HEK293 (cell line): ENCODE measurements around the gene PCYOX1L.

ENCODE experiments used
- CTCF ChIA-PET: fragments of 350-600 bp; formaldehyde crosslinking; extraction: SDS; loops from one replicate; lab custom pipeline; 2021; ENCODE audit warnings: antibody characterized with exemption; lab: Yijun Ruan, JAX
- POLR2A ChIA-PET: fragments of 300-600 bp; formaldehyde crosslinking; extraction: SDS; loops from one replicate; lab custom pipeline; 2020; ENCODE audit warnings: antibody characterized with exemption, inconsistent platforms; lab: Yijun Ruan, JAX
- H3K27ac ChIP-seq: fragments of 200-500 bp; sonication (Bioruptor generic); 2 replicates; pipeline ENCODE4 v1.5.1; 2014; ENCODE audit warnings: low read depth, low read length, control low read depth, inconsistent platforms; ENCODE audit errors: extremely low read depth
- H3K36me3 ChIP-seq, 2 experiments: fragments of 200-500 bp in 1 of 2; sonication (Bioruptor generic) in 1 of 2; 1 replicate in 1 of 2; 2 replicates in 1 of 2; pipeline ENCODE4 v1.5.1; 2014 to 2017; ENCODE audit warnings: inconsistent platforms in 2 of 2, low read length in 2 of 2; ENCODE audit not compliant: control insufficient read depth in 2 of 2, insufficient read depth in 1 of 2
- H3K4me1 ChIP-seq: fragments of 200-500 bp; sonication (Bioruptor generic); 2 replicates; pipeline ENCODE4 v1.5.1; 2014; ENCODE audit warnings: mild to moderate bottlenecking, low read length, inconsistent platforms; ENCODE audit not compliant: control insufficient read depth, insufficient read depth
- H3K4me3 ChIP-seq: 2 replicates; pipeline ENCODE4 v1.5.1; 2011; ENCODE audit warnings: low read depth, mild to moderate bottlenecking, control low read depth, low read length, moderate library complexity
- H3K9me3 ChIP-seq: fragments of 200-500 bp; sonication (Bioruptor generic); 2 replicates; pipeline ENCODE4 v1.5.1; 2014; ENCODE audit warnings: low read depth, low read length, inconsistent platforms; ENCODE audit not compliant: control insufficient read depth, insufficient read depth
- KLF1 ChIP-seq: fragments of 450-650 bp; formaldehyde crosslinking; IDR thresholded peaks from 2 replicates; pipeline ENCODE4 v1.5.1; 2016; ENCODE audit warnings: missing biosample characterization, missing genetic modification characterization
- SALL2 ChIP-seq: fragments of 450-650 bp; formaldehyde crosslinking; IDR thresholded peaks from 2 replicates; pipeline ENCODE4 v1.5.0; 2017; ENCODE audit warnings: missing biosample characterization, mild to moderate bottlenecking, missing genetic modification characterization, borderline replicate concordance
- ZBTB20 ChIP-seq: fragments of 450-650 bp; formaldehyde crosslinking; IDR thresholded peaks from 2 replicates; pipeline ENCODE4 v1.5.1; 2016; ENCODE audit warnings: missing biosample characterization, missing genetic modification characterization
- ZNF132 ChIP-seq: fragments of 450-650 bp; formaldehyde crosslinking; IDR thresholded peaks from 2 replicates; pipeline ENCODE4 v1.5.1; 2017; ENCODE audit warnings: missing biosample characterization, missing genetic modification characterization, borderline replicate concordance
- ZNF169 ChIP-seq: fragments of 450-650 bp; formaldehyde crosslinking; IDR thresholded peaks from 2 replicates; pipeline ENCODE4 v1.5.1; 2016; ENCODE audit warnings: missing biosample characterization, missing genetic modification characterization
- ZNF174 ChIP-seq: fragments of 450-650 bp; formaldehyde crosslinking; IDR thresholded peaks from 2 replicates; pipeline ENCODE4 v1.5.0; 2017; ENCODE audit warnings: missing biosample characterization, mild to moderate bottlenecking, missing genetic modification characterization
- ZNF335 ChIP-seq: fragments of 450-650 bp; formaldehyde crosslinking; conservative IDR thresholded peaks from 2 replicates; pipeline ENCODE4 v1.5.1; 2016; ENCODE audit warnings: missing biosample characterization, missing genetic modification characterization
- ZNF391 ChIP-seq: fragments of 450-650 bp; formaldehyde crosslinking; IDR thresholded peaks from 2 replicates; pipeline ENCODE4 v1.5.1; 2016; ENCODE audit warnings: low read depth, missing biosample characterization, missing genetic modification characterization, borderline replicate concordance
- ZNF48 ChIP-seq: fragments of 450-650 bp; formaldehyde crosslinking; IDR thresholded peaks from 2 replicates; pipeline ENCODE4 v1.5.1; 2016; ENCODE audit warnings: missing biosample characterization, missing genetic modification characterization
- ZNF521 ChIP-seq: fragments of 450-650 bp; formaldehyde crosslinking; IDR thresholded peaks from 2 replicates; pipeline ENCODE4 v1.5.1; 2017; ENCODE audit warnings: missing biosample characterization, mild to moderate bottlenecking, missing genetic modification characterization
- ZNF544 ChIP-seq: fragments of 450-650 bp; formaldehyde crosslinking; IDR thresholded peaks from 2 replicates; pipeline ENCODE4 v1.5.0; 2017; ENCODE audit warnings: missing biosample characterization, missing genetic modification characterization
- ZNF571 ChIP-seq: fragments of 450-650 bp; formaldehyde crosslinking; IDR thresholded peaks from 2 replicates; pipeline ENCODE4 v1.5.0; 2017; ENCODE audit warnings: missing biosample characterization, missing genetic modification characterization
- ZNF623 ChIP-seq: fragments of 450-650 bp; formaldehyde crosslinking; IDR thresholded peaks from 2 replicates; pipeline ENCODE4 v1.5.1; 2016; ENCODE audit warnings: missing biosample characterization, missing genetic modification characterization
- ZNF670 ChIP-seq: fragments of 450-650 bp; formaldehyde crosslinking; IDR thresholded peaks from 2 replicates; pipeline ENCODE4 v1.5.1; 2016; ENCODE audit warnings: missing biosample characterization, missing genetic modification characterization, low read depth
- ZNF76 ChIP-seq: fragments of 450-650 bp; formaldehyde crosslinking; IDR thresholded peaks from 2 replicates; pipeline ENCODE4; 2016; ENCODE audit warnings: low read depth, missing biosample characterization, missing genetic modification characterization, borderline replicate concordance
- ZNF843 ChIP-seq: fragments of 450-650 bp; formaldehyde crosslinking; IDR thresholded peaks from 2 replicates; pipeline ENCODE4 v1.5.1; 2016; ENCODE audit warnings: missing biosample characterization, missing genetic modification characterization
- ZSCAN16 ChIP-seq: fragments of 450-650 bp; formaldehyde crosslinking; IDR thresholded peaks from 2 replicates; pipeline ENCODE4 v1.5.1; 2016; ENCODE audit warnings: missing biosample characterization, missing genetic modification characterization
- TF ChIP-seq, protein P1 (sequence below): fragments of 450-650 bp; formaldehyde crosslinking; IDR thresholded peaks from 2 replicates; pipeline ENCODE4 v1.5.0; 2017; ENCODE audit warnings: missing biosample characterization, missing genetic modification characterization, borderline replicate concordance
- TF ChIP-seq, protein P2 (sequence below): fragments of 450-650 bp; formaldehyde crosslinking; IDR thresholded peaks from 2 replicates; pipeline ENCODE4 v1.5.1; 2016; ENCODE audit warnings: missing biosample characterization, missing genetic modification characterization
- TF ChIP-seq, protein P3 (sequence below): fragments of 450-650 bp; formaldehyde crosslinking; IDR thresholded peaks from 2 replicates; pipeline ENCODE4 v1.5.1; 2016; ENCODE audit warnings: missing biosample characterization, missing genetic modification characterization
- TF ChIP-seq, protein P4 (sequence below): fragments of 450-650 bp; formaldehyde crosslinking; IDR thresholded peaks from 2 replicates; pipeline ENCODE4 v1.5.1; 2016; ENCODE audit warnings: missing biosample characterization, missing genetic modification characterization
- TF ChIP-seq, protein P5 (sequence below): fragments of 450-650 bp; formaldehyde crosslinking; IDR thresholded peaks from 2 replicates; pipeline ENCODE4 v1.5.1; 2016; ENCODE audit warnings: missing biosample characterization, missing genetic modification characterization, borderline replicate concordance

Gene PCYOX1L

DNA sequence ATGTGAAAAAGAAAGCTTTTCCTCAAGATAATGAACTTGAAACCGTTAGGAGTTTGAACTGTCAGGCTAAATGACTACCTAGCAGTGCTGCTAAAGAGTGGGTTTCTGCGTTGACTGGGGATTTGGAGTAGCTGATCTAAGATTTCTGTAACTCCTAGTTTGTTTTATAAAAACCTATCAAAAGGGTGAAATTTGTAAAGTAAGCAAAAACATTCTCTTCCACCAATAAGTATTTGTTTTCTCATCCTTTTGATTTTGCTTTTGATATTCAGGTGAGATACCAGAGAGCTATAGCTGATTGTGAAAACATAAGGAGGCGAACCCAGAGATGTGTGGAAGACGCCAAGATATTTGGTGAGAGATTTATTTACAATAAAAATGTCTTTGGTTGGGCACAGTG lies 8.5 kb upstream of the PCYOX1L start (continued):
- TF ChIP-seq, protein P1, sequence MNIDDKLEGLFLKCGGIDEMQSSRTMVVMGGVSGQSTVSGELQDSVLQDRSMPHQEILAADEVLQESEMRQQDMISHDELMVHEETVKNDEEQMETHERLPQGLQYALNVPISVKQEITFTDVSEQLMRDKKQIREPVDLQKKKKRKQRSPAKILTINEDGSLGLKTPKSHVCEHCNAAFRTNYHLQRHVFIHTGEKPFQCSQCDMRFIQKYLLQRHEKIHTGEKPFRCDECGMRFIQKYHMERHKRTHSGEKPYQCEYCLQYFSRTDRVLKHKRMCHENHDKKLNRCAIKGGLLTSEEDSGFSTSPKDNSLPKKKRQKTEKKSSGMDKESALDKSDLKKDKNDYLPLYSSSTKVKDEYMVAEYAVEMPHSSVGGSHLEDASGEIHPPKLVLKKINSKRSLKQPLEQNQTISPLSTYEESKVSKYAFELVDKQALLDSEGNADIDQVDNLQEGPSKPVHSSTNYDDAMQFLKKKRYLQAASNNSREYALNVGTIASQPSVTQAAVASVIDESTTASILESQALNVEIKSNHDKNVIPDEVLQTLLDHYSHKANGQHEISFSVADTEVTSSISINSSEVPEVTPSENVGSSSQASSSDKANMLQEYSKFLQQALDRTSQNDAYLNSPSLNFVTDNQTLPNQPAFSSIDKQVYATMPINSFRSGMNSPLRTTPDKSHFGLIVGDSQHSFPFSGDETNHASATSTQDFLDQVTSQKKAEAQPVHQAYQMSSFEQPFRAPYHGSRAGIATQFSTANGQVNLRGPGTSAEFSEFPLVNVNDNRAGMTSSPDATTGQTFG (tag by site-specific recombination), result no peak
- TF ChIP-seq, protein P2, sequence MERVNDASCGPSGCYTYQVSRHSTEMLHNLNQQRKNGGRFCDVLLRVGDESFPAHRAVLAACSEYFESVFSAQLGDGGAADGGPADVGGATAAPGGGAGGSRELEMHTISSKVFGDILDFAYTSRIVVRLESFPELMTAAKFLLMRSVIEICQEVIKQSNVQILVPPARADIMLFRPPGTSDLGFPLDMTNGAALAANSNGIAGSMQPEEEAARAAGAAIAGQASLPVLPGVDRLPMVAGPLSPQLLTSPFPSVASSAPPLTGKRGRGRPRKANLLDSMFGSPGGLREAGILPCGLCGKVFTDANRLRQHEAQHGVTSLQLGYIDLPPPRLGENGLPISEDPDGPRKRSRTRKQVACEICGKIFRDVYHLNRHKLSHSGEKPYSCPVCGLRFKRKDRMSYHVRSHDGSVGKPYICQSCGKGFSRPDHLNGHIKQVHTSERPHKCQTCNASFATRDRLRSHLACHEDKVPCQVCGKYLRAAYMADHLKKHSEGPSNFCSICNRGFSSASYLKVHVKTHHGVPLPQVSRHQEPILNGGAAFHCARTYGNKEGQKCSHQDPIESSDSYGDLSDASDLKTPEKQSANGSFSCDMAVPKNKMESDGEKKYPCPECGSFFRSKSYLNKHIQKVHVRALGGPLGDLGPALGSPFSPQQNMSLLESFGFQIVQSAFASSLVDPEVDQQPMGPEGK (tag by site-specific recombination), result no peak
- TF ChIP-seq ZNF76, result no peak
- TF ChIP-seq ZBTB20, result no peak
- TF ChIP-seq ZNF132 (tag by site-specific recombination), result no peak

DNA sequence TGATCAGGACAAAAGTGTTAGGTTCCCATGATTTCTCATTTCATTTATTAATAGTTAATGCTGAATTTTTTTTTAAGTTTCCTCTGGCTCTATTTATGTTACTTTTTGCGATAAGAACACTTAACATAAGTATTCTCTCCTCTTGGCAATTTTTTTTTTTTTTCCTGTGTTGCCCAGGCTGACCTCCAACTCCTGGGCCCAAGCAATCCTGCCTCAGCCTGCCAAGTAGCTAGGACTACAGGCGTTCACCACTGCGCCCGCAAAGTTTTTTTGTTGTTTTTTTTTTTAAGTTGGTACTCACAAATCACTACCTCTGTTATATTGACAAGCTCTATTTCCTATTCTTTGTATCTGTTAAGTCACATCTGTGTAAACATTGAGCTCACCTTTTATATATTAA lies 5.7 kb upstream of the PCYOX1L start:
- ChIA-PET CTCF (interaction anchor here (0.6 to 1.7 kb wide), 5 partner anchors 14 to 454 kb away, joined by 3 to 5 read pairs (median 4); no protein-coding TSS in a partner anchor), POLR2A (no interaction called here)
- Histone ChIP-seq H3K27ac (no peak overlapping the region), H3K9me3 (no peaks in the 10 kb centered on the region), H3K36me3 (peaks cover 51 to 89% of the 10 kb centered on the region in 2 experiments), H3K4me3 (no peak overlapping the region), H3K4me1 (no peaks in the 10 kb centered on the region)
- TF ChIP-seq ZNF670, result no peak
- TF ChIP-seq KLF1, result no peak
- no peak for TF ChIP-seq SALL2 (tag by site-specific recombination)
- TF ChIP-seq, protein P3, sequence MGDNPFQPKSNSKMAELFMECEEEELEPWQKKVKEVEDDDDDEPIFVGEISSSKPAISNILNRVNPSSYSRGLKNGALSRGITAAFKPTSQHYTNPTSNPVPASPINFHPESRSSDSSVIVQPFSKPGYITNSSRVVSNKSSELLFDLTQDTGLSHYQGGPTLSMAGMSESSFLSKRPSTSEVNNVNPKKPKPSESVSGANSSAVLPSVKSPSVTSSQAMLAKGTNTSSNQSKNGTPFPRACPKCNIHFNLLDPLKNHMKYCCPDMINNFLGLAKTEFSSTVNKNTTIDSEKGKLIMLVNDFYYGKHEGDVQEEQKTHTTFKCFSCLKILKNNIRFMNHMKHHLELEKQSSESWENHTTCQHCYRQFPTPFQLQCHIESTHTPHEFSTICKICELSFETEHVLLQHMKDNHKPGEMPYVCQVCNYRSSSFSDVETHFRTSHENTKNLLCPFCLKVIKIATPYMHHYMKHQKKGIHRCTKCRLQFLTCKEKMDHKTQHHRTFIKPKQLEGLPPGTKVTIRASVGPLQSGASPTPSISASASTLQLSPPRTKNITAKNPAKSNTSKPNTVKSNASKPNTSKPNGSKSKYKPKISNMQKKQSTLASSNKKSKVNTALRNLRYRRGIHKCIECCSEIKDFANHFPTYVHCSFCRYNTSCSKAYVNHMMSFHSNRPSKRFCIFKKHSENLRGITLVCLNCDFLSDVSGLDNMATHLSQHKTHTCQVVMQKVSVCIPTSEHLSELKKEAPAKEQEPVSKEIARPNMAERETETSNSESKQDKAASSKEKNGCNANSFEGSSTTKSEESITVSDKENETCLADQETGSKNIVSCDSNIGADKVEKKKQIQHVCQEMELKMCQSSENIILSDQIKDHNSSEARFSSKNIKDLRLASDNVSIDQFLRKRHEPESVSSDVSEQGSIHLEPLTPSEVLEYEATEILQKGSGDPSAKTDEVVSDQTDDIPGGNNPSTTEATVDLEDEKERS (tag by site-specific recombination), result no peak
- no peak for TF ChIP-seq ZNF521 (tag by site-specific recombination)
- TF ChIP-seq ZNF169, result no peak
- no peak for TF ChIP-seq ZNF76
- TF ChIP-seq ZNF391, result no peak
- no peak for TF ChIP-seq ZNF623 (tag by site-specific recombination)
- TF ChIP-seq ZSCAN16 (tag by site-specific recombination), result no peak
- TF ChIP-seq ZNF843 (tag by site-specific recombination), result no peak
- no peak for TF ChIP-seq ZNF174 (tag by site-specific recombination)
- TF ChIP-seq ZNF571 (tag by site-specific recombination), result no peak
- no peak for TF ChIP-seq ZNF48 (tag by site-specific recombination)
- TF ChIP-seq ZNF544 (tag by site-specific recombination), result no peak
- TF ChIP-seq, protein P4, sequence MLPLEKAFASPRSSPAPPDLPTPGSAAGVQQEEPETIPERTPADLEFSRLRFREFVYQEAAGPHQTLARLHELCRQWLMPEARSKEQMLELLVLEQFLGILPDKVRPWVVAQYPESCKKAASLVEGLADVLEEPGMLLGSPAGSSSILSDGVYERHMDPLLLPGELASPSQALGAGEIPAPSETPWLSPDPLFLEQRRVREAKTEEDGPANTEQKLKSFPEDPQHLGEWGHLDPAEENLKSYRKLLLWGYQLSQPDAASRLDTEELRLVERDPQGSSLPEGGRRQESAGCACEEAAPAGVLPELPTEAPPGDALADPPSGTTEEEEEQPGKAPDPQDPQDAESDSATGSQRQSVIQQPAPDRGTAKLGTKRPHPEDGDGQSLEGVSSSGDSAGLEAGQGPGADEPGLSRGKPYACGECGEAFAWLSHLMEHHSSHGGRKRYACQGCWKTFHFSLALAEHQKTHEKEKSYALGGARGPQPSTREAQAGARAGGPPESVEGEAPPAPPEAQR (tag by site-specific recombination), result no peak
- TF ChIP-seq ZNF335 (tag by site-specific recombination), result no peak
- TF ChIP-seq, protein P5, sequence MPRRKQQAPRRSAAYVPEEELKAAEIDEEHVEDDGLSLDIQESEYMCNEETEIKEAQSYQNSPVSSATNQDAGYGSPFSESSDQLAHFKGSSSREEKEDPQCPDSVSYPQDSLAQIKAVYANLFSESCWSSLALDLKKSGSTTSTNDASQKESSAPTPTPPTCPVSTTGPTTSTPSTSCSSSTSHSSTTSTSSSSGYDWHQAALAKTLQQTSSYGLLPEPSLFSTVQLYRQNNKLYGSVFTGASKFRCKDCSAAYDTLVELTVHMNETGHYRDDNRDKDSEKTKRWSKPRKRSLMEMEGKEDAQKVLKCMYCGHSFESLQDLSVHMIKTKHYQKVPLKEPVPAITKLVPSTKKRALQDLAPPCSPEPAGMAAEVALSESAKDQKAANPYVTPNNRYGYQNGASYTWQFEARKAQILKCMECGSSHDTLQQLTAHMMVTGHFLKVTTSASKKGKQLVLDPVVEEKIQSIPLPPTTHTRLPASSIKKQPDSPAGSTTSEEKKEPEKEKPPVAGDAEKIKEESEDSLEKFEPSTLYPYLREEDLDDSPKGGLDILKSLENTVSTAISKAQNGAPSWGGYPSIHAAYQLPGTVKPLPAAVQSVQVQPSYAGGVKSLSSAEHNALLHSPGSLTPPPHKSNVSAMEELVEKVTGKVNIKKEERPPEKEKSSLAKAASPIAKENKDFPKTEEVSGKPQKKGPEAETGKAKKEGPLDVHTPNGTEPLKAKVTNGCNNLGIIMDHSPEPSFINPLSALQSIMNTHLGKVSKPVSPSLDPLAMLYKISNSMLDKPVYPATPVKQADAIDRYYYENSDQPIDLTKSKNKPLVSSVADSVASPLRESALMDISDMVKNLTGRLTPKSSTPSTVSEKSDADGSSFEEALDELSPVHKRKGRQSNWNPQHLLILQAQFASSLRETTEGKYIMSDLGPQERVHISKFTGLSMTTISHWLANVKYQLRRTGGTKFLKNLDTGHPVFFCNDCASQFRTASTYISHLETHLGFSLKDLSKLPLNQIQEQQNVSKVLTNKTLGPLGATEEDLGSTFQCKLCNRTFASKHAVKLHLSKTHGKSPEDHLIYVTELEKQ (tag by site-specific recombination), result no peak
